ENCODE data around the gene TANC1.

DNA sequence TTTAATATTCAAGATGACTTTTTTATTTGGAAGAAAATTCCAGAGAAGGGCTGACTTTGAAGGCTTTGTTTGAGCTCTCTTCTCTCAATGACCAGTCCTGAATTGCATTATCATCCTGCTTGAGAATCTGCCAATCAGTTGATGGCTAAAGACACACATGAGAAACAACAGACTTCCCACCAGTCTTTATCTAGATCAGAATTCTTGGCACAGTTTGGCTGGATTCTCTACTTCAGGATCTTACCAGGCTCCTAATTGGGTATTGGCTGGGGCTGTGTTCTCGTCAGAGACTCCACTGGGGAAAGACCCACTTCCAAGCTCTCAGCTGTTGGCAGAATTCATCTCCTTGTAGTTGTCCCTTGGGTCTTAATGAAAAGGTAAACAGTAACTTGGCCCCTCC, 232.1 kb downstream of the TANC1 start:
- TF ChIP-seq POLR2A (IDR thresholded peaks at IDR 0.05) (no peak), POLR2AphosphoS5 (IDR thresholded peaks at IDR 0.05) (peak in 1 of 4 donors; percentile 56), EP300 (IDR thresholded peaks at IDR 0.05) (no peak)
- TF ChIP-seq, protein P1, sequence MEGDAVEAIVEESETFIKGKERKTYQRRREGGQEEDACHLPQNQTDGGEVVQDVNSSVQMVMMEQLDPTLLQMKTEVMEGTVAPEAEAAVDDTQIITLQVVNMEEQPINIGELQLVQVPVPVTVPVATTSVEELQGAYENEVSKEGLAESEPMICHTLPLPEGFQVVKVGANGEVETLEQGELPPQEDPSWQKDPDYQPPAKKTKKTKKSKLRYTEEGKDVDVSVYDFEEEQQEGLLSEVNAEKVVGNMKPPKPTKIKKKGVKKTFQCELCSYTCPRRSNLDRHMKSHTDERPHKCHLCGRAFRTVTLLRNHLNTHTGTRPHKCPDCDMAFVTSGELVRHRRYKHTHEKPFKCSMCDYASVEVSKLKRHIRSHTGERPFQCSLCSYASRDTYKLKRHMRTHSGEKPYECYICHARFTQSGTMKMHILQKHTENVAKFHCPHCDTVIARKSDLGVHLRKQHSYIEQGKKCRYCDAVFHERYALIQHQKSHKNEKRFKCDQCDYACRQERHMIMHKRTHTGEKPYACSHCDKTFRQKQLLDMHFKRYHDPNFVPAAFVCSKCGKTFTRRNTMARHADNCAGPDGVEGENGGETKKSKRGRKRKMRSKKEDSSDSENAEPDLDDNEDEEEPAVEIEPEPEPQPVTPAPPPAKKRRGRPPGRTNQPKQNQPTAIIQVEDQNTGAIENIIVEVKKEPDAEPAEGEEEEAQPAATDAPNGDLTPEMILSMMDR (IDR thresholded peaks at IDR 0.05), result no peak

Data from sigmoid colon (tissue), 4 donors.